Renal cortical epithelial cell (primary cell): ENCODE measurements around the gene CCDC102B. TPM values are rescaled to one million over a fixed set of nuclear protein-coding genes. Genes with fewer than 3 reads are reported as not detected.
"Not testable (repeated sequence)": the region's sequence is repeated elsewhere in the genome, so short reads cannot be mapped to it uniquely, and the experiment has no call there.

Experiments used
- DNase-seq: peaks from one replicate; pipeline ENCODE4 v3.0.0-alpha.2; 2011; ENCODE audit warnings: low read depth
- total RNA-seq: library from RNA; depleted of rRNA; stranded (reverse); fragments of >200 nt; gene quantifications from 2 replicates; pipeline ENCODE4 v1.2.3, GENCODE V29; 2014

The CCDC102B gene
- total RNA-seq, result 1.3 and 2.6 TPM in 2 replicates

DNA sequence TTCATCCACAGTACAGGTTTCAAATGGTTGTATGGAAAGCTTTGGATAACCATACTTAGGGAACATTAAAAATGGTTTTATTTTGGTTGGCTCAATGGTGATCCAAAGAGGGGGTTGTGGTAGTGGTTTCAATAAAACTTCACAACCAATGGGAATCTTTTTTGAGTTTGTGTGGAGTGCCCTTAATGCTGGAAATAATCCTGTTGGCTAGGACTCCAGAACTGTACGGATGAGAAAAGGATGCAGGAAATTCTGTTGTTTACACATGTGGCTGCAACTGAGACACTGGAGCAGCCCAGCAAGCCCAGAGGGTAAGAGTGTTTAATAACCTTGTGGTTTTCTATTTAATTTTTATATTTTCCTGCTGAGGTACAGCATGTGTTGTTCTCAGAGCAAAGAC lies at the start of gene CCDC102B:
TSS of gene CCDC102B (plus strand) at position 210 of the 400 bp plus-strand sequence. CDS start 38,684 bp downstream, outside the sequence.
- DNase-seq, result peak; percentile 9

DNA sequence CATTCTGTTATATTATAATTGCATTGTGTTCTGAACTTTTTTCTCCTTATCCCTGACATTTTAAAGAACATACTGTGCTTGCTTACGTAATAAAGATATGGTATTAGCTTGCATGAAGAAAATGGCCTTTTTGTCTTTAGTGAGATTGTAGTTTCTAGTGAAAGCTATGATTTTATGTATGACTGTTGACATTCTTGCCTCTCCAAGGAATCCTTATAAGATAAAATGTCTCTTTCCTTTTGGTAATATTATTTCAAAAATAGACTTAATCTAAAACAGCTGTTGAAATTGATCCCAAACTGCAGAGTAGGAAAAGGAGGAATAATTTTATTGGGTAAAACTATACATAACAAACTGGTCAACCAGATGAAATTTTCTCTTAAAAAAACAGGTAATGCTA lies 40.8 kb upstream of the CCDC102B start:
- no peak for DNase-seq

DNA sequence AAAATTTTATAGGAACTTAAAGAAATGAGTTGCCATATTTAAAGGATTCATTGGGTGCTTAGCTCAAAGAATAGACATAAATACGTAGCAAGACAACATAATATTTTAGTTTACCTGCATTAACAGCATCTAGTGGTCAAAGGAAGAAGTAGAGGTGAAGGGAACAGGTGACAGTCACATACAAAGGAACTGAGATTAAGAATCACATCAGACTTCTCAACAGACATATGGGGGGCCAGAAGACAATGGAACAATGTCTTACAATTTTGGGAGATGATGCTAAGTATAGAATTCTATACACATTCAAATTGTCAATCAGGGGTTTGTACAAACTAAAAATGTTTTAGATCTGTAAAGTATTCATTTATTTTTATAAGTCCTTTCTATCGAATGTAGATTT lies 38.6 kb upstream of the CCDC102B start:
- DNase-seq, result no peak

DNA sequence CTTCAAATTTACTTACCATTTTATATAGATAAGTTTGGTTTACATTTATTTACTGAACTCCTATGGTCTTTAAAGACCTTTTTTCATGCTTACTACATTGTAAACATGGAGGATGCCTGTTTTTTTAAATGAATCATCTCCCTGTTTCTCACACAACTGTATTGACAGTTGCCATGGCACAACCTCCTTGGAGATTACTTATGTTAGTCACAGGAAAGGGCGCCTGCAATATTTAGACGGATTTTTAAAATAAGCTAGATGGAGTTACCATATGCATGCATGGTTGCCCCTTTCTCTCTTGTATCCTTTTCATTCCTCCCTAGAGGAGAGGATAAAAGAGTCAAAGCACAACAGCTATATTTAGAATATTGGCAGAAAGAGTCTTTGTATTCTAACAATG lies 34.8 kb upstream of the CCDC102B start:
- DNase-seq, result peak; percentile 11

DNA sequence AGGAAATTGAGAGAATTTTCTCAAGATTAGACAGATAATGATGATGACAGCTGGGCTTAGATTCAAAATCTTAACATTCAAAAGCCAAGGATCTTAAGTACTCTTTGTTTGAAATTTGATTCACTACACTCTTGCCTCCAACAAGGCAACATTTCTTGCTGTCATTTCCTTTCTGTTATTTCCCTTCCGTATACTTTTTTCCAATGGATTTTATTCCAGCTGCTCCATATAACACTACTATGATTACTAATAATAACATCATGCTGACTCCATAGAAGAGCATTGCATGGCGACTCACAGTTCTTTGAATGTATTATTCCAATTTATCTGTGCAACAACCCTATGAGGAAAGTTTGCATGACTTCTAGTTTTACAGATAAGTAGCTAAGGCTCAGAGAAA lies 33.9 kb upstream of the CCDC102B start:
- DNase-seq, result no peak

DNA sequence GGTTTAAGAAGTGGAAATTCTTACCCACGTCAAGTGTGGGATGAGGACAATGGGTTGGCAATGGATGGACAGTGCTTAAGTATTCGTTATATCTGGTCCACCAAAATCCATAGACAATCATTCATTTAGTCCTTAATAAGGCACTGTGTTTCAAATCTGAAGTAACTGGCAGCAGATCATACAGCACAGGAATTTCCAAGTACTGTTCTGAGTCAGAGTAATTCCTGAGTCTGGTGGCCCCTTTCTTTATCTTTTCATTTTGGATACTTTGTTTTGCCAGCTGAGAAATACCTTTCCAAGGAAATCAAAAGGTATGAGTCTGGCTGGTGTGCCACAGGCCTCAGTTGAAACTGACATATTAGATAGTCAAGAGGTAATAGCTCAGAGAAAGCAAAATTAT lies 31.4 kb upstream of the CCDC102B start:
- DNase-seq, result no peak

DNA sequence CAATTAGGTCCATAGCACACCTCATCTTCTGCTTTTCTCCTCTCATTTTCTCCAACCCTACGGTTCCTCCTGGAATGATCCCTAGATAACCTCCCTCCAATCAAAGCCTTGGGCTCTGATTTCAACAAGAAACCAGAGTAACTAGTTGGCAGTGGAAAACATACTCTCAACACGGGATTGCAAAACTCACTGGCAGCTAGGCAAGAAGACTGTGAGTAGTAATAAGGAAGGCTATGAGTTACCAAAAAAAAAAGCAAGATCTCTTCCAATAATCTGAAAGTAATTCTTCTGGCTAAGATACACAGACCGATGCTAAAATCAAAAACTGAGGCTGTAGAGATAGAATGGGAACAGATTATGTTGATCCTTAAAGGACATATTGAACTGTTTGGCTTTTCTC lies 28.4 kb upstream of the CCDC102B start:
- DNase-seq, result no peak

DNA sequence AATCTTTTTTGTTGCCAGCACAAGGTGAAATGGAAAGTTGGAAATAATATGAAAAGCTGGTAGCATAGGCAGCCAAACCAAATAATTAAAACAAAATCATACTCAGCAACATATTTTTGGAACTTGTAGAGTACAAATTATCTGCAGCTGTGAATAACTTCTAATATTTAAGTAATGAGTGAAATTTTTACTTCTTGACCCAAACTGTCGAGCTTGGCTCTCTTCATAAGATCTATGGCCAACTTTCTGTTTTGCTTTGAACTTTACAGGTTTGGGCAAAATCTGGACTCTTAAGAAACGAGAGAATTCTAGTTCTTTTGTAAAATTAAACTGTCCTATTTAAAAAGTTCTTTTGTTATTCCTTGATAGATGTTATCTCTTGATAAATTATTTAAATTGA lies 25.6 kb upstream of the CCDC102B start:
- no peak for DNase-seq

DNA sequence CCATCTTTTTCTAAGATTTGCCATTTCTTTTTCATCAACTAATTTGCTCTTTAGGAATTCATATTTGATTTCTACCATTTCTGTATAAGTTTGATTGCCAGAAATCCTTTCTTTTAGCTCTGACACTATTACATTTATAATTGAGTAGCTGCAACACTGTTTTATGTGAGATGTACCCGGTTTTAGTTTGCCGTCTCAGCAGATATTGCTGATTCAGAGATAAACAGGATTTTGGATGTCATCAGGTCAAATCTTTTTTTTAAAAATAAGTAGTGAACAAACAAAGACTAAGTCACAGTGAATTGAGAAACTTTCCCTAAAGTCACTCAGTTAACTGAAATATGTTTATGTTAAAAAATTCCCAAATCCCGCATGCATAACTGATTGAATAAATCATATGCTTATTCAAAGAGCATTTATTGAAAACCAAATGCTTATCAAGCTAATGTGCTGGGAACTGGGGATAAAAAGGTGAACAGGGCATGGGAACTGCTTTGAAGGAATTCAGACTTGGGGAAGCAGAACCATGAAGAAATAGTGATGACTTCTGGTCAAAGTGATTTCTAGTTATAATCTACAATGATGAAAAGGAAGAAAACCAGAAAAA lies 19.5 kb upstream of the CCDC102B start:
- no peak for DNase-seq

DNA sequence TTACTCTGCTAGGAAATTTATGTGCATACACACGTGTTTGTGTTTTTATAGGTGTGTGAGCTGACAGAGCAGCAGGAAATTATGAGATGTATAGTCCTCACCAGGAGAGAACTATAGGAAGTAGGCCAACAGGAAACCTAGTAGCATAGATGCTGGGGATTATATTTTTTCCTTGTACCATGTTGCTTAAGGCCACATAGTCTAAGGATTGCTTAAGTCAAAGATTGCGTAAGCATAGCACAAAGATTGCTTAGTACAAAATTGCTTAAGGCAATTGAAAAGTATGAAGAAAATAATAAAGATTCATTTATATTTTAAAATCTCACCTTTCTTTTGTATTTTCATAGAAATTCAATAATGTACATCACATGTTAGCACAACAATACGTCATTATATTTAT lies 18.7 kb upstream of the CCDC102B start:
- DNase-seq, result peak; percentile 82

DNA sequence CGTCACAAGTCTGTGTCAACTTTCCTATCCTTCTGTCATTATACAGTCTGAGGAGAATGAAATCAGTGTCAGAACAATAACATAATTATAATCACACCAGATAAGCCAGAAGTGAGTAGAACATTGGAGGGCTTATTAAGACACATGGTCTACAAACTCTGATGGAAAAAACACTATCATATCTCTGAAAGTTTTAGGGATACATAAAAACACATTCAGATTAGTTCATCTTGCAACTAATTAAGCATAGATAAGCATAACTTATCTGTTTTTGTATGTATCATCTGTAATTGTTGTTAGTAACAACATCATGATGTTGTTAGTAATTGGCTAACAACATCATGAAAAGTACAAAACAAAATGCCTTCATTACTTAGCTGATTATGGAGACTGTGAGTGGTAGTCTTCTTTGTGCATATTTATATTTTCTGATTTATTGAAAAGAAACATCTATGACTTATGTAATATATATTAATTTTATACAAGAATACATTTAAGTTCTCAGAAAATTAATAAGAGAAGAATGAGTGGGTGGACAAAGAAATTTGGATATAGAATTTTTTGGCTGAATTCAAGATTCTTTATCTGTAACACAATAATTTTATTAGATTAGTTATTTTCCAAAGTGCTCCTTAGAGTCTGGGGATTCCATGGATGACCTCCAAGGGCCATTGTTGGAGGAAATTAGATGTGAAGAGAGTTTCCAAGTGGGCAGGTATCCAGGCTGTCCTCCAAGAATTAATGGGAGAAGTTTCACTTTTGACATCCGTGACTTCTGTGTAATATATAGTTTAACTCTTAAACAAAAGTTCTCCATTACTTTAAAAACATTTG lies 16.9 kb upstream of the CCDC102B start:
- no peak for DNase-seq

DNA sequence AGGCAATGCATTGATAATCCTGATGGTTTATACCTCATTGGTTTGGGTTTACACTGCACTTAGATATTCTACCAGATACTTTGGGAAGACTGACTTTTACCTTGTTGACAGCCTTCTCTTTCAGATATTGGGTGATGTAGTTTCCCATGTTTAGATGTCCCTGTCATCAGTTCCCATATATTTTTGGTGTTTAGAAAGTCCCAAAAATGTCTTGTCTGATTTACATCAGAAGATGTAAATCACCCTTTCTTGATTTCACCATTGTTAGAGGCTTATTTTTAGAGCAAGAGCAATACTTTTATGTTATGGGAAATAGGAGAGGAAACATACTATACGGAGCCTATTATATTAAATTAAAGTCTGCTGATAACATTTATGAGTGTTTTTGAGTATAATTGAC lies 14.4 kb upstream of the CCDC102B start:
- DNase-seq, result no peak

DNA sequence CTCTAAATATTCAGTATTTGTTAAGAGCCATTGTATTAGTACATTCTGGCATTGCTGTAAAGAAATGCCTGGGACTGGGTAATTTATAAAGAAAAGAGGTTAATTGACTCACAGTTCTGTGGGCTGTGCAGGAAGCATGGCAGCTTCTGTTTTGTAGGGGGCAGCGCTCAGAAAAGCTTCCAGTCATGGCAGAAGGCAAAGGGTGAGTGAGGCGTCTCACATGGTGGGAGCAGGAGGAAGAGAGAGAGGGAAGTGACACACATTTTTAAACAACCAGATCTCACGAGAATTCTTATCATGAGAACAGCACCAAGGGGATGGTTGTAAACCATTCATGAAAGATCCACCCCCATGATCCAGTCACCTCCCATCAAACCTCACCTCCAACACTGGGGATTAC lies 13.8 kb upstream of the CCDC102B start:
- DNase-seq, result no peak

DNA sequence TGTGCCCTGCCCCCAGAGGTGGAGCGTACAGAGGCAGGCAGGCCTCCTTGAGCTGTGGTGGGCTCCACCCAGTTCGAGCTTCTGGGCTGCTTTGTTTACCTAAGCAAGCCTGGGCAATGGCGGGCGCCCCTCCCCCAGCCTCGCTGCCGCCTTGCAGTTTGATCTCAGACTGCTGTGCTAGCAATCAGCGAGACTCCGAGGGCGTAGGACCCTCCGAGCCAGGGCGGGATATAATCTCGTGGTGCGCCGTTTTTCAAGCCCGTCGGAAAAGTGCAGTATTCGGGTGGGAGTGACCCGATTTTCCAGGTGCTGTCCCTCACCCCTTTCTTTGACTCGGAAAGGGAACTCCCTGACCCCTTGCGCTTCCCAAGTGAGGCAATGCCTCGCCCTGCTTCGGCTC lies 7.6 kb upstream of the CCDC102B start:
- DNase-seq, result not testable (repeated sequence)

DNA sequence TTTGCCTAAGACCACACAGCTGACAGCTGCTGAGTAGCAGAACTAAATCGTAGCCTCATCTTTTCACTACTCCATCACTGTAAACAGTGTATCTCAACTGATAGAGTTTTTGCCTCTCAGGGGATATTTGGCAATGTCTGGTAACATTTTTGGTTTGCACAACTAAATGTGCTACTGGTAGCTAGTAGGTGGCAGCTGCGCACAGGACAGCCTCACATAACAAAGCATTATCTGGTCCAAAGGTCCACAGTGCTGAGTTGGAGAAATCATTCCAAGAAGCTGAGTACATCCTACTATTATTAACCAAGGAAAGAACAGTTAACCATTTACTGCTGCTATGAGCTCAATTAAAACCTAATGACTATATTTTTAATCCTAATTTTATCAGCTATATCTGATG lies 6.1 kb upstream of the CCDC102B start:
- DNase-seq, result peak; percentile 87

DNA sequence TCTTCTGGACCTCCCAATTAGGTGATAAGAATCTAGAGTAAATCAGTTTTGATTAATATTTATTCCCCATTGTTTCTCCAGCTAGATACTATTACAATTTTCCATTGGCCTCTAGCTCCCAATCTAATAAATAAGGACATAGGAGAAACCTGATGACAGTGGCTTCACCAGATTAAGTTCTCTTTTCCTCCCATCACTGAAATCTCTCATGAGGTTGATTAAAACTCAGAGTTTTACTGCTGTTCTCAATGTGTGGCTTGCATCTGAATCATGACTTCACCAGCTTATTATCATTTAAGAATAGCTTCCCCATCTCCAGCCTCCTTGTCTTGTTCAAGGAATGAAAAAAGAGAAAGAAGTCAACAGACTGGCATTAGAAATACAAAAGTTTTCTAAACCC lies 3.9 kb upstream of the CCDC102B start:
- no peak for DNase-seq

DNA sequence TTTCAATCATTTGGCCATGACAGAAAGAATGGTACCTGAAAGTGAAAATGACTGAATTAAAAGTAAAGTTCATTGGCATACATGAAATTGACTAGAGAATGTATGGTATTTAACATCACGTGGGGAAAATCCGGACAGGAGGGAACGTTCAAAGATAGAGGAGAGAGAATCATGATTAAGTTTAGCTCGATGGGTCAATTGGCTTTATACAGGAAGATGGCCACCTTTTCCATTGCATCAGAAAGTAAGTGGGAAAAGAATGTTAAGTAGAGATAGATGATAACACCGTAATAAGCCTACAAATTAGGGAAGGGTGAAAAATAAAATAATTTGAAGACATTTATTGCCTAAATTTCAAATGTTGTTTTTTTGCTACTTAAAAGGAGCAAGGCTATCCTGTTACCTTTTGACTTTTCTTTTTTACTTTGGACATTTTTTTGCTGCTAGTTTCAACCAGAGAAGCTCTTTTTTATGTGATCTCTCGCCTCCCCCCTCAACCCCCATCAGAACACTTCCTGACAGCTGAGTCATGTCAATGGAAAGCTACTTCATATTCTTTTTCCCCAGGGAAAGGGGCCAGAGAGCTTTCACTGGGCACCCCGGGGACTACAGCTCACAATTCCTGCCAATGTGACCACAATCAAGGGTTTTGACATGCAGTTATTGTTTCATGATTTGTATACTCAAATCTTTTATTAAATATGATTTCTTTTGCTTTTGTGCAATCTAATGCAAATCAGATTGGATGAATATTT lies 767 bp upstream of the CCDC102B start:
- DNase-seq, result peak; percentile 74

DNA sequence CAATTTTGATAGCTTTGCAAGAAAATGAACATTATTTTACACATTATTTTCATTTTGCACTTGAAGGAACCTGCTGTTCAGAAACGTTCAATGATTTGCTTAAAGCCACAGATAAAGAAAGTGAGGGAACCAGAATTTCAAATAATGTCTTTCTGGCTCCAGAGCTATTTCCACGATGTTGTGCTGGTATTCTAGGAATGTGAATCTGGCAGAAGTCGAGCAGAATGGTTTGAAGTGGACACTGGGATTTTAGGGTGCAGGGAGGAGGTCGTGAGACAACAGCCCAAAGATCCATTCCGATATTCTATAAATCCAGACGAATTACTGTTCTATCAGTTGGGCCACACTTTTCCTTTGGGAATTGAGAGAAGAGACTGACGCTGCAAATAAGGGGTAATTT lies 2.2 kb downstream of the CCDC102B start:
- DNase-seq, result no peak

DNA sequence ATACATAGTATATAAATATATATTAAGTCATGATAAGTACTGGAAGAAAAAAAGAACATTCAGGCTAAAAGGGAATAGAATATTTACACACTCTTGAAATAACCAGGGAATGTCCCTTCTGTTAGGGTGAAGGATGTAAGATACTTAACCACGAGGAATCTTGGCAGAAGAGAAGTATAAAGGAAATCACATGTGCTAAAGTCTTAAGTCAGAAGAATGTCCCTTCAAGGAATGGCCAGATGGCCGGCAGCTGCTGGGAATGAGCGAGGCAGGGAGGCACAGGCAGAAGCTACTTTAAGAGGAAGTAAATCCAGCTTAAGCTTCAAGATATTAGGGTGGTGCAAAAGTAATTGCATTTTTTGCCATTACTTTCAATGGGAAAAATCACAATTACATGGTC lies 5.5 kb downstream of the CCDC102B start:
- peak; percentile 42 for DNase-seq

DNA sequence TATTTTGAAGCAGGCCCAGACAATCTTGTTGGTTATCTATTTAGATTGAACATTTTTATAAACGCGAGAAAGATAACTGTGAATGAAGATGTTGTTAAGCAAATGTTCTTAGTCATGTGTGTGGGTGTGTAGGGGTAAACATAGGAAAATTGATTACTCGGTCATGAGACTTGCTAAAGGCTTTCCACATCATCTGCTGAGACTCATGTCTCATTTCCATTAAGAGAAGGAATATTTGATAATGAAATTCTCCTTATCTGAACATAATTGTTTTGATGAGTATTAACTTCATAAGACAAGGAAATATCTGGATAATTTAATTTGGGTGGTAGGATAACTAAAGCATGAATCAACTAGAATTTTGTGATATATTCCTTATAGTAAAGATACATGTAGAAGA lies 19.7 kb downstream of the CCDC102B start:
- no peak for DNase-seq

DNA sequence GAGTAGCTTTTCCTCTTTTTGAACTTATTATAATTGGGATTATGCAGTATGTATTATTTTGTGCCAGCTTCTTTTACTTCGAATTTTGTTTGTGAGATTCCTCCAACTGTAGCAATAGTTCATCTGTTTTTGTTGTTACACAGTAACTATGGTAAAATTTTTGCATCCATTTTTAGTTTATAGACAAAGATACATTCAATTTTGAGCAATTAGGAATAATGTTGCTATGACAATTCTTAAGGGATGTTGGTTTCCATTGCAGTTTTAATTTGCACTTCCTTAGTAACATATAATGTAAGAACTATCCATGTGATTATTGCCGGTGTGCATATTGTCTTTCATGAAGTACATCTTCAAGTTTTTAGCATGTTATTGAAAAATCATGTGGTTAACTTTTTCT lies 20.7 kb downstream of the CCDC102B start:
- DNase-seq, result no peak

DNA sequence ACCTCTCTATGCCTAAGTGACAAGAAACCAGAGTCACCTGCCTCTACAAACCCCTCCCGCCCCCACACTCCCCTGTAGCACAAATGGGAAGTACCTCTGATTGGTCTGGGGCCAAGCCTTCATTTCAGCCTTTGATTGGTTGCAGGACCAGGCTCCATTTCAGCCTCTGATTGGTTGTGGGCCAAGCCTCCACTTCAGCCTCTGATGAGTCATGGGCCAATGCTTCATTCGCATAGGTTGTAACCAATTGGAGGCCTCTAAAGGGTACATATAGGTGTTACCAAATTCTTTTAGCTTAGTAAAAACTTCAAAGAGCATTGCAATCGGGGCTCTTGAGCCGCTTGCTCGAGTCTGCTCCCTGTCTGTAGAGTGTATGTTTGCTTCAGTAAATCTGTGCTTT lies 25.0 kb downstream of the CCDC102B start:
- DNase-seq, result no peak

DNA sequence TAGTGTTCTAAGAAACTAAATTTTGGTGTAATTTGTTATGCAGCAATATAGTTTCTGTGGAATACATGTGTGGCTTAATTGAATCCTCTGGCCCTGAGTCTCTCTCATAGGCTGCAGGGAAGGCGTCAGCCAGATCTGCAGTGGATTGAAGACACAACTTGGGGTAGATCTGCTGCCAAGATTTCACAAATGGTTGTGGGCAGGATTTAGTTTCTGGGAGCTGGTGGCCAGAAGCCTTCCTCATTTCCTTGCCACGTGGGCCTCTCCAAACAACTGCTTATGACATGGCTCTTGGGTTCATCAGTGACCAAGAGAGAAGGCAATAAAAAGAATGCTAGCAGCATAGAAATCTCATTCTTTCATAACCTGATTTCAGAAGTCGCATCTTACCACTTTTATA lies 28.2 kb downstream of the CCDC102B start:
- no peak for DNase-seq
